HG02623 (cell line): Measurements from ENCODE around the gene DPM1.

Experiments
- ATAC-seq: cut with Tn5 transposase; IDR thresholded peaks from one replicate; pipeline ENCODE4 v1.9.1; 2021; ENCODE audit warnings: moderate library complexity; ENCODE audit not compliant: unreplicated experiment

DPM1 gene

DNA sequence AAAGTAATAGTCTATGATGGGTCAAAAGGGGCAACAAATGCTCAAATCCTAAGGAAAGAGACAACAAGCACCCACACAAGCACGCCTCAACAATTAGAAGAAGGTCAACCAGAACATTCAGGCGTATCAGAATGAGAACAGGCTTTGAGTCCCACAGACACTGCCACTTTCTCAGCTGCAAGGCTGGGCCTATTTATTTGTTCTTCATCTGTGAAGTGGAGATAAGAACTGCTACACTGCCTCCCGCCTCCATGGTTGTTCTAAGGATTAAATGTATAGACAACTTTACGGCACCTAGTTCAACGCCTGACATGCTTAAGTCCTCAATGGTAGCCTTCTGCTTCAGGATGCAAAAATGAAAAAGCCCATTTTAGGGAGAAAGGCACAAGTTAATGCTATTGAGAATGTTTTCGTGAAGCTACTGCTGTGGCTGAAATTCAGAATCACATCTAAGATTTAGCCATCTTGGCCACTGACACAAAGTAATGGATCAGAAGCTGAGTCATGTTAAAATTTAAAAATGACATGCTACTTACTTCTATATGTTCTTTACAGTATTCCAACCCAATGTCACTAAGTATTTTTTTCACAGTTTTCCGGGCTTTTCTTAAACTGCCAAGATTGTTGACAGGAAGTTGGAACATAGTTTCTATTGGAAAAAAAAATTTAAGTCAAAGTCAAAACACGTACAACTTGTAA, 54.8 kb downstream of the DPM1 start:
- no peak for ATAC-seq

DNA sequence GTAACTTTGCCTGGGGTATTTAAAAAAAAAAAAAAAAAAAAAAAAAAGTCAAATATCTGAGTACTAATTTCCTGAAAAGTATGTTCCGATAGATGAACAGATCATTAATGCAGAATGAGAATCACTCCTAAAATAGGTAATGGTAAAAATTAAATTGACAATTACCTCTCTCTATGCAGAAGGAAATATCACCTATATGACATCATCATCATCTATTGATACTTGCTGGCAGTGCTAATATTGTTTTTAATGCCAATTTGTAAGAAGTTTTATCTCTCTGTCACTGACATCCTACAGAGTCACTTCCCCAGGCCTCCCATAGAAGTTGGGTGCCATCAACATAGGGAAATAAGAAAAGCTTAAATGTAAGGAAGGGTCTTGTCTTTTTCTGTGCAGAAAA, 57.0 kb downstream of the DPM1 start:
- ATAC-seq = no peak

DNA sequence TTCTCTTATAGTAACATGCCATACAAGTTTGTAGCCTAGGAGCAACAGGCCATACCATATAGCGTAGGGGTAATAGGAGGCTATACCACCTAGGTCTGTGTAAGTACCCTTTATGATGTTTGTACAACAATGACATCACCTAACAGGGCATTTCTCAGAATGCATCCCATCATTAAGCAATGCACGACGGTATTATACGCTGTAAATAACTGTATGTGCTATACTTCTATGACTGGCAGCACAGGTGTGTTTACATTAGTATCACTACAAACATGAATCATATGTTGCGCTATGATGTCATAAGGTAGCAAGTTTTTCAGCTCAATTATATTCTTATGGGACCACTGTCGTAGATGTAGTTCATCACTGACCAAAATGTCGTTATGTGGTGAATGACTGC, 58.1 kb downstream of the DPM1 start:
- no peak for ATAC-seq

DNA sequence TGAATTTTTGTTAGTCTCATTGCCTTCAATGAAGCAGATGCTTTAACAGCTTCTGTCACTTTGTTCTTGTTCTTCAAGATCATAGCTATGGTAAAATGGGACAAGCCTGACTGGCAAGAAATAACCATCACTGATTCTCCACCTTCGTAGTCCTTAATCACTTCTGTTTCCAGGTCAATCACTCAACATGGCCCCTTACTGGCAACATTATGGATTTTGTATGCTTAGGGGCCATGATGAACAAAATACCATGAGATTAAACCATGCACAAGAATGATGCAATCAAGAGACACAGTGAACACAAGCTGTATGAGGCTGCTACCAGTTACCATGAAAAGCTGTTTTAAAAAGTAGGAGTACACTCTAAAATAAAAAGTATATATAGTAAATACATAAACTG, 59.9 kb downstream of the DPM1 start:
- ATAC-seq = no peak

DNA sequence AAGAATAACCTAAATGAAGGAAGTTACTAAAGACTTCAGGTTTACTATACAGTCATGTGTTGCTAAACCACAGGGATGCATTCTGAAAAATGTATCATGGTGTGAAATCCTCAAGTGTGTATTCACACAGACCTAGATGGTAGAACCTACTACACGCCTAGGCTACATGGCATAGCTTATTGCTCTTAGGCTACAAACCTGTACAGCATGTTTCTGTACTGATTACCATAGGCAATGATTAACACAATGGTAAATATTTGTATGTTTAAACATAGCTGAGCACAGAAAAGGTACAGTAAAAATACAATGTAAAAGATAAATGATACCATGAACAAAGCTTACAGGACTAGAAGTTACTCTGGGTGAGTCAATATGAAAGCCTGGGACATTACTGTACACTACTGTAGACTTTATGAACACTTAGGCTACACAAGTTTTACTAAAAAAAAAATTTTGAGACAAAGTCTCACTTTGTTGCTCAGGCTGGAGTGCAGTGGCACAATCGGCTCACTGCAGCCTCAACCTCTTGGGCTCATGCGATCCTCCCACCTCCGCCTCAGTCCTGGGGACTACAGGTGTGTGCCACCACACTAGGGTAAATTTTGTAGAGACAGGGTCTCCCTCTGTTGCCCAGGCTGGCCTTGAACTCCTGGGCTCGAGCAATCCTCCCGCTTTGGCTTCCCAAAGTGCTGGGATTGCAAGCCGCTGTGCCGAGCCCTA, 63.1 kb downstream of the DPM1 start:
- no peak for ATAC-seq

DNA sequence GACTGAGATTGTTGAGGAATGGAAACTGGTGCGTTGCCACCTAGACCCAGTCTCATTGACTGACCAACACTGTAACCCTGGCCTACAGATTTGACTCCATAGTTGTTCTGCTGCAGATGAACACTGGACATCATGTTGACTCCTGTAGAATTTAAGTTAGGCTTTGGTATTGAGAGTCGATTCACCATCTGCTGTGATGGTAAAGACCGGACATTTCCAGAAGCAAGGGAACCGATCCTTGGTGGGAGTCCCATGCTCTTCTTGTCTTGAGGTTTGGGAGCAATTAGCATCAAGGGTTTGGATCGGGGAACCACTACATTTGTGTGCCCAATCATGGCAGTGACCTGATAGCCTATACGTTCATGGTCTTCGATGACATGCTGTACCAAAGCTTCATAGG, 64.7 kb downstream of the DPM1 start:
- ATAC-seq = no peak

DNA sequence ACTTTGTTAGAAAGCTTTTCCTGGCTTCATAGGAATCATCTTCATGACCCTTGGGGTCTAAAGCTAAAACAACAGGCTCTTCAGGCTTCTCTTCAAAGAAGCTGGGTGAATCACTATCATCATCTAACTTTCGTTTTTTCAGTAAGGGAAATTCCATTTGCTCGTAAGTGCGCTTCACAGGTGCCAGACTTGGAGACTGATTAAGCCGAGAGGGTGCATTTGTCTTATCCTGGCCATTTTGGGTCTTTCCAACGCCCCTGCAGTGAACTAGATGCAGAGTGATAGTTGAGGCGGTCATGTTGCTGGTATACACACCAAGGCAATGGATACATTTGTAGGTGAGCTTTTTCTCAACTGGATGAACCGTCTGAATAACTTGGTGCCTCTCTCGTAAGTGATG, 65.9 kb downstream of the DPM1 start:
- no peak for ATAC-seq

DNA sequence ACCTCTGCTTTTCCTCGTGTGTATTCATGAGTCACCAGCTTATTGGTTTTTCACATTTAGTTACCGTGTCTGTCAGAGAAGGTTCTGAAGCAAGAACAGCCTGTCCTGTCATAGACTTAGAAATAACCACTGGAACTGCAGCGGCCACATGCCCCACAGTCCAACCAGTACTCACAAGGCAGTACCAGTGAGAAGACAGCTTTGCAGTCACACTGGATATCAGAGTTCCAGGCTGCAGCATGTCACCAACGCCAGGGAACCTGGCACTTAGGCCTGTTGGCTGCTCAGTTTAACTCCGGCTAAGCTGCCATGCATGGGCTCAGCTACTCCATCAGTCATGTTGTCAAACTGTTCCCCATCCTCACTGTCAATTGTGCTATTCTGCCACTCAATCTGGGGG, 67.2 kb downstream of the DPM1 start:
- no peak for ATAC-seq

DNA sequence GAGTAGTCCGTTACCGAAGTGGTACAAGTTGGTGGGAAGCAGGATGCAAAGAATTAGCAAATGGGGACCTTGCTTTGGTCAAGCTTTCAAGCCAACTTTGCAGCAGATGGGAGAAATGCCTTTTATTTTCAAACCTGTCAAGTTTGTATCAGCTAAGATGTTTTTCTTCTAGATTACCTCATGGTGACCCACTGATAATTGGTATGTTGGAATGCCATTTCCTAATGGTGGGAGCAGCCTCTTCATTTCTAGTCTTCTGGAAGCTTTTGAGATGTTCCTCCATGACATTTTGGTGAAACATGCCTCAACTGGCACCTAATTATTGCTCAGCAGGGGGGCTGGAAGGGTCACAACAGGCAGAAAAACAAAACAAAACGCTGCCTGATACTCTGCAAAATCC, 70.8 kb downstream of the DPM1 start:
- ATAC-seq = no peak

DNA sequence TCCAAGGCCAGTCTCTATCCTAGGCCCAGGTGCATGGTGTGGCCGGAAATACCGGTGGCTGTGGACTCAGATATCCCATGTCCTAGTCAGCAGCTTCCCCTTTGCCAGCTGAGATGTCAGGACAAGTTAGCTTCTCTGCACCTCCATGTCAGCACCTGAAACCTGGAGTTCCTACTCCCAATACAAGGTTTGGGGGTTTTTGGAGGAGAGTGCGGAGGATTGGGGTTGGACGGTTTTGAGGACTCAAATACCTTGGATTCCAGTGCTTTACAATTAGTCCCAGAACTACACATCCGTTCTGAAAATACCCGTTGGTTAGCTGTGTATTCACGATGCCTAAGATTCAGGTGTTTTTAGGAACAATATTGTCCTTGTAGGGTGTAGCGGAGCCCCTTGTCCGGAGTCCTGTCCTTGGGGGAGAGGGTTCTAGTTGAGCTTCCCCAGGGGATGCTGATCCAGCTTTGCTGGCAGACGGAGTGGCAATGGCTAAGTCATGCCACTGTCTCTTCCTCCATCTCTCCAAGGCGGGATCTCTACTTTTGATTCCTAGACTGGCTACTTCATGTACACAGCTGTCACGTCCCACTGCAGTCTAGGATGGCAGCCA, 72.0 kb downstream of the DPM1 start:
- no peak for ATAC-seq

DNA sequence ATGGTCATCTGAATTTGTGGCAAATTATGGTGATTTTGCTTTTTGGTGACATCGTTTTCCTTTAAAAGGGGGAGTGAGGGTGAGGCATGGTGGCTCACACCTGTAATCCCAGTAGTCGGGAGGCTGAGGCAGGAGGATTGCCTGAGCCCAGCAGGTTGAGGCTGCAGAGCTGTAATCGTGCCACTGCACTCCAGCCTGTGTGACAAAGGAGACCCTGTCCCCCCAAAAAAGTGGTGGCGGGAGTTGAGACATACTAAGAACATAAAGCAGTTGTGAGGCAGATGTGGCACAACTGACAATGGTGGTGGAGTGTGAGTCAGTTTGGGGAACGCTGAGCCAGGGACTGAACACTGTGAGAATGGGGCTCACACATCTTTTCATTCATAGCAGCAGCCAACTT, 72.6 kb downstream of the DPM1 start:
- ATAC-seq = no peak

DNA sequence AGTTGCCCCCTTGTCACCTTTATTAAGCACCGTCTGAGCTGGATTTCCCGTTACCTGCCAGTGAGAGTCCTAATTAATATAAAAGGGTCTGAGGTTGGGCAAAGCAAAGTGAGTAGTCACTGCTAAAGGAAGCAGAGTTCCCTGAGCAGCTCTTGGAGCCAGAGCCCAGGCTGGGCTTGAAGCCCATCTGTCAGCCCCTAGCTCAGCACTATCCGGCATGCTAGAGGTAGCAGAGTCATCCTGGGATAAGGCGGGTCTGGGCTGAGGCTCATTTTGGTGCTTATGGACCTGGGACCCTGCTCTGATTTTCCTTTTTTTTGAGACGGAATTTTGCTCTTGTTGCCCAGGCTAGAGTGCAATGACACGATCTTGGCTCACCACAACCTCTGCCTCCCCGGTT, 73.3 kb downstream of the DPM1 start:
- no peak for ATAC-seq
